Activated T-helper 1 cell treated with Interleukin-2 at 50 U/mL for 16 hours (primary cell): ENCODE results near the gene POMGNT2.

Experiments used
- DNase-seq: peaks from one replicate; pipeline ENCODE4 v3.0.0-alpha.2; 2020; ENCODE audit warnings: low read depth

The POMGNT2 gene

GRCh38 chr3:43102773-43103480 is 3.0 kb downstream of the POMGNT2 start:
- no peak for DNase-seq

- no peak for DNase-seq
These were observed 7.1 kb downstream of the POMGNT2 start for GRCh38 chr3:43098761-43099160.

- DNase-seq, result no peak
These were observed 8.3 kb downstream of the POMGNT2 start for GRCh38 chr3:43097400-43098080.

GRCh38 chr3:43096761-43097160 is 9.1 kb downstream of the POMGNT2 start:
- DNase-seq, result no peak

GRCh38 chr3:43095370-43095769 is 10.5 kb downstream of the POMGNT2 start:
- DNase-seq, result no peak

- DNase-seq, result no peak
These were observed 11.0 kb downstream of the POMGNT2 start for GRCh38 chr3:43094851-43095250.

- no peak for DNase-seq
These were observed 11.5 kb downstream of the POMGNT2 start for GRCh38 chr3:43094381-43094780.

- no peak for DNase-seq
These were observed 11.9 kb downstream of the POMGNT2 start for GRCh38 chr3:43093974-43094373.

GRCh38 chr3:43093006-43093405 is 12.9 kb downstream of the POMGNT2 start:
- DNase-seq, result no peak

GRCh38 chr3:43091481-43091880 is 14.4 kb downstream of the POMGNT2 start:
- DNase-seq, result no peak

GRCh38 chr3:43090238-43090637 is 15.6 kb downstream of the POMGNT2 start:
- no peak for DNase-seq

GRCh38 chr3:43089081-43089480 is 16.8 kb downstream of the POMGNT2 start:
- DNase-seq, result no peak

- DNase-seq, result no peak
These were observed 18.6 kb downstream of the POMGNT2 start for GRCh38 chr3:43087249-43087776.

- no peak for DNase-seq
These were observed 19.3 kb downstream of the POMGNT2 start for GRCh38 chr3:43086460-43087165.

GRCh38 chr3:43082457-43082856 is 23.4 kb downstream of the POMGNT2 start:
- no peak for DNase-seq

GRCh38 chr3:43081796-43082195 is 24.1 kb downstream of the POMGNT2 start:
- no peak for DNase-seq

- DNase-seq, result no peak
These were observed 24.9 kb downstream of the POMGNT2 start for GRCh38 chr3:43080726-43081568.

- DNase-seq, result no peak
These were observed 26.1 kb downstream of the POMGNT2 start for GRCh38 chr3:43079536-43080332.

GRCh38 chr3:43077707-43078106 is 28.2 kb downstream of the POMGNT2 start:
- no peak for DNase-seq

- no peak for DNase-seq
These were observed 28.6 kb downstream of the POMGNT2 start for GRCh38 chr3:43077261-43077660.

- DNase-seq, result no peak
These were observed 29.0 kb downstream of the POMGNT2 start for GRCh38 chr3:43076857-43077256.
